ENCODE data around the gene HIVEP3. TPM values are rescaled to one million over a fixed set of nuclear protein-coding genes. Genes with fewer than 3 reads are reported as not detected.

Gene HIVEP3
- total and polyA plus RNA-seq, 2 donors (not counting 1 experiment from before 2014, with no cell fraction given) = 2.0 to 5.1 TPM

GRCh38 chr1:41758904-41759548, 159.7 kb downstream of the HIVEP3 start:
- ATAC-seq (ENCODE audit: low read depth) (no peak), DNase-seq (no peak)
- H4K20me1 ChIP-seq (ENCODE audit: control insufficient read depth, insufficient read depth, low read length, poor library complexity, severe bottlenecking) = no peaks in the 10 kb centered on the region
- CTCF ChIA-PET = no interaction called here
- Mint-ChIP-seq H3K9me3 (ENCODE audit: insufficient read depth) (peaks cover 14% of the 10 kb centered on the region), H3K4me3 (no peak overlapping the region), H3K4me1 (peaks cover 17% of the 10 kb centered on the region), H3K27me3 (no peaks in the 10 kb centered on the region), H3K27ac (no peak overlapping the region)
- WGBS (ENCODE audit: insufficient coverage) = 100% methylated on average over 1 of the region's 3 CpGs
- no peak overlapping the region for H3K9ac ChIP-seq (ENCODE audit: low read length)
- H3K27me3 ChIP-seq (replicated peaks in 1 of 4; ENCODE audit: control extremely low read depth in 1 of 4, control insufficient read depth in 3 of 4, insufficient read depth in 4 of 4, low read length in 3 of 4) = no peaks in the 10 kb centered on the region
- no peak overlapping the region for H2AFZ ChIP-seq (ENCODE audit: insufficient read depth, low read depth, low read length, poor library complexity, severe bottlenecking)
- no peak overlapping the region for H3K4me2 ChIP-seq (replicated peaks; ENCODE audit: low read depth, low read length, poor library complexity, severe bottlenecking)
- no peaks in the 10 kb centered on the region for H3K79me2 ChIP-seq (ENCODE audit: control insufficient read depth, insufficient read depth, low read length)
- peaks cover 0 to 17% (median 12%) of the 10 kb centered on the region in 3 donors for H3K9me3 ChIP-seq (ENCODE audit: control extremely low read depth in 1 of 3, control insufficient read depth in 2 of 3, insufficient read depth in 1 of 3, low read length in 2 of 3)
- H3K27ac ChIP-seq (ENCODE audit: low read length in 2 of 2) = no peak overlapping the region
- intact Hi-C loops (cut with micrococcal nuclease) = loop anchor here (10.0 kb wide), 1 partner anchor 276 kb away; no protein-coding TSS in a partner anchor
- POLR2A ChIA-PET = no interaction called here
- no peaks in the 10 kb centered on the region for H3K36me3 ChIP-seq (replicated peaks in 1 of 2; ENCODE audit: control extremely low read depth in 1 of 2, control insufficient read depth in 1 of 2, extremely low read depth in 1 of 2, insufficient read depth in 2 of 2, low read length in 1 of 2)
- H3K4me3 ChIP-seq (ENCODE audit: control extremely low read depth in 1 of 5, extremely low read depth in 1 of 5, insufficient read depth in 1 of 5, low read depth in 2 of 5, low read length in 4 of 5) = no peak overlapping the region
- peaks cover 3 to 10% of the 10 kb centered on the region in 2 donors for H3K4me1 ChIP-seq (ENCODE audit: control insufficient read depth in 2 of 2, insufficient read depth in 2 of 2, low read length in 2 of 2)
- TF ChIP-seq CTCF (IDR thresholded peaks at IDR 0.05) (no peak), EZH2 (IDR thresholded peaks at IDR 0.05; ENCODE audit: borderline replicate concordance, insufficient read depth, low read depth, low read length, poor library complexity, severe bottlenecking) (no peak)

GRCh38 chr1:41758500-41758899, 160.2 kb downstream of the HIVEP3 start:
- Histone ChIP-seq H3K4me3 (ENCODE audit: control extremely low read depth in 1 of 5, extremely low read depth in 1 of 5, insufficient read depth in 1 of 5, low read depth in 2 of 5, low read length in 4 of 5) (no peak overlapping the region), H3K27ac (ENCODE audit: low read length in 2 of 2) (no peak overlapping the region), H3K4me1 (ENCODE audit: control insufficient read depth in 2 of 2, insufficient read depth in 2 of 2, low read length in 2 of 2) (peaks cover 3 to 14% of the 10 kb centered on the region in 2 donors), H3K9me3 (ENCODE audit: control extremely low read depth in 1 of 3, control insufficient read depth in 2 of 3, insufficient read depth in 1 of 3, low read length in 2 of 3) (peaks cover 0 to 17% (median 12%) of the 10 kb centered on the region in 3 donors), H2AFZ (ENCODE audit: insufficient read depth, low read depth, low read length, poor library complexity, severe bottlenecking) (no peak overlapping the region), H3K79me2 (ENCODE audit: control insufficient read depth, insufficient read depth, low read length) (no peaks in the 10 kb centered on the region), H3K4me2 (replicated peaks; ENCODE audit: low read depth, low read length, poor library complexity, severe bottlenecking) (no peak overlapping the region), H4K20me1 (ENCODE audit: control insufficient read depth, insufficient read depth, low read length, poor library complexity, severe bottlenecking) (no peaks in the 10 kb centered on the region), H3K9ac (ENCODE audit: low read length) (no peak overlapping the region), H3K36me3 (replicated peaks in 1 of 2; ENCODE audit: control extremely low read depth in 1 of 2, control insufficient read depth in 1 of 2, extremely low read depth in 1 of 2, insufficient read depth in 2 of 2, low read length in 1 of 2) (no peaks in the 10 kb centered on the region), H3K27me3 (replicated peaks in 1 of 4; ENCODE audit: control extremely low read depth in 1 of 4, control insufficient read depth in 3 of 4, insufficient read depth in 4 of 4, low read length in 3 of 4) (no peaks in the 10 kb centered on the region)
- ATAC-seq (ENCODE audit: low read depth) (no peak), DNase-seq (no peak)
- Mint-ChIP-seq H3K4me3 (no peak overlapping the region), H3K4me1 (peaks cover 16% of the 10 kb centered on the region), H3K9me3 (ENCODE audit: insufficient read depth) (peaks cover 14% of the 10 kb centered on the region), H3K27ac (no peak overlapping the region), H3K27me3 (no peaks in the 10 kb centered on the region)
- ChIA-PET POLR2A (no interaction called here), CTCF (no interaction called here)
- no peak for TF ChIP-seq CTCF (IDR thresholded peaks at IDR 0.05)
- intact Hi-C loops (cut with micrococcal nuclease) = loop anchor here (10.0 kb wide), 1 partner anchor 276 kb away; no protein-coding TSS in a partner anchor
- WGBS (ENCODE audit: insufficient coverage) = 100% methylated on average over 1 of the region's 2 CpGs
